CD4-positive, alpha-beta memory T cell (primary cell): ENCODE data around the gene GPRIN1. TPM values are rescaled to one million over a fixed set of nuclear protein-coding genes. Genes with fewer than 3 reads are reported as not detected.
A peak's percentile ranks its signal among the peaks of the same experiment; 100 is the strongest.

Source experiments
- CTCF ChIA-PET: fragments of 350-600 bp; sonication (Branson Sonifier 250); formaldehyde crosslinking; loops from one replicate; lab custom pipeline; 2021; ENCODE audit warnings: inconsistent platforms; ENCODE audit not compliant: partially characterized antibody; lab: Charles Lee
- POLR2A ChIA-PET: fragments of 350-600 bp; sonication (Branson Sonifier 250); formaldehyde crosslinking; loops from one replicate; lab custom pipeline; 2021; ENCODE audit not compliant: partially characterized antibody; lab: Charles Lee
- DNase-seq, 5 donors: peaks; one replicate each; pipeline versions ENCODE4 v3.0.0 to v3.0.0-alpha.2; 2020 to 2022; ENCODE audit warnings: mixed read lengths in 1 of 5
- H3K27ac ChIP-seq: one replicate; pipeline ENCODE4 v1.7.0; 2013; ENCODE audit warnings: low read depth, low read length
- H3K27me3 ChIP-seq: 2 replicates; pipeline ENCODE4 v1.7.0; 2013; ENCODE audit warnings: mild to moderate bottlenecking, low read length, moderate library complexity; ENCODE audit not compliant: insufficient read depth
- H3K36me3 ChIP-seq: 2 replicates; pipeline ENCODE4 v1.7.0; 2013; ENCODE audit warnings: mild to moderate bottlenecking, low read length, moderate library complexity; ENCODE audit not compliant: insufficient read depth
- H3K4me1 ChIP-seq: 2 replicates; pipeline ENCODE4 v1.7.0; 2013; ENCODE audit warnings: mild to moderate bottlenecking, low read length, moderate library complexity; ENCODE audit not compliant: insufficient read depth
- H3K4me3 ChIP-seq, 2 donors: one replicate each; pipeline ENCODE4 v1.7.0; 2013; ENCODE audit warnings: low read length in 2 of 2, mild to moderate bottlenecking in 1 of 2
- H3K9me3 ChIP-seq, 2 donors: one replicate each; pipeline ENCODE4 v1.7.0; 2013; ENCODE audit warnings: low read length in 2 of 2, control low read depth in 1 of 2; ENCODE audit not compliant: control insufficient read depth in 1 of 2
- H3K27ac Mint-ChIP-seq, 7 donors: one replicate each; pipeline ENCODE4 v1.8.0; 2020 to 2021; ENCODE audit warnings: mixed read lengths in 7 of 7, mild to moderate bottlenecking in 6 of 7, inconsistent platforms in 3 of 7, moderate library complexity in 3 of 7
- H3K27me3 Mint-ChIP-seq, 2 donors: one replicate each; pipeline ENCODE4 v1.8.0; 2020 to 2021; ENCODE audit warnings: mixed read lengths in 2 of 2
- H3K36me3 Mint-ChIP-seq, 2 donors: one replicate each; pipeline ENCODE4 v1.8.0; 2020 to 2021; ENCODE audit warnings: mixed read lengths in 2 of 2, inconsistent platforms in 1 of 2, mild to moderate bottlenecking in 1 of 2
- H3K4me1 Mint-ChIP-seq, 4 donors: one replicate each; pipeline ENCODE4 v1.8.0; 2020 to 2021; ENCODE audit warnings: mixed read lengths in 4 of 4, mild to moderate bottlenecking in 1 of 4
- H3K4me3 Mint-ChIP-seq, 8 donors: one replicate each; pipeline ENCODE4 v1.8.0; 2020 to 2021; ENCODE audit warnings: mixed read lengths in 8 of 8, mild to moderate bottlenecking in 7 of 8, moderate library complexity in 6 of 8, inconsistent platforms in 3 of 8
- H3K9me3 Mint-ChIP-seq, 8 donors: one replicate each; pipeline ENCODE4 v1.8.0; 2020 to 2021; ENCODE audit warnings: mixed read lengths in 8 of 8, mild to moderate bottlenecking in 5 of 8, inconsistent platforms in 3 of 8, moderate library complexity in 1 of 8
- intact Hi-C: fragments of 100-400 bp; cut with micrococcal nuclease; formaldehyde crosslinking; loops from one replicate; pipeline ENCODE4 v1.15.1; 2023
- polyA plus RNA-seq, 2 donors: library from polyadenylated mRNA; unstranded; fragments of 300-500 nt; fragmentation: Illumina TruSeq; gene quantifications; one replicate each; pipeline ENCODE4 v1.2.3, GENCODE V29; 2021
- total RNA-seq, 2 experiments: library from RNA; stranded (reverse); gene quantifications; one replicate each; pipeline ENCODE4 v1.2.3, GENCODE V29; 2021

GPRIN1 gene
- total and polyA plus RNA-seq, 4 experiments from 2014 or later = 0.37 to 0.44 (median 0.41) TPM; not detected in 1

- H3K9me3 ChIP-seq = no peaks in the 10 kb centered on the region
- Mint-ChIP-seq H3K4me1 (peaks cover 6 to 19% (median 13%) of the 10 kb centered on the region in 4 donors), H3K27ac (no peak overlapping the region), H3K4me3 (peak overlapping the region in 7 of 8 donors; percentile 65 to 87 (median 75)), H3K27me3 (peaks cover 34 to 49% of the 10 kb centered on the region in 2 donors), H3K9me3 (peaks cover 0 to 3% (median 0%) of the 10 kb centered on the region in 8 donors), H3K36me3 (no peaks in the 10 kb centered on the region)
- no peak overlapping the region for H3K27ac ChIP-seq
- peaks cover 23% of the 10 kb centered on the region for H3K4me1 ChIP-seq
- H3K4me3 ChIP-seq = no peak overlapping the region
- ChIA-PET CTCF (interaction anchor here (0.7 kb wide), 1 partner anchor 811 kb away, joined by 3 read pairs; no protein-coding TSS in a partner anchor), POLR2A (no interaction called here)
- peaks cover 35% of the 10 kb centered on the region for H3K27me3 ChIP-seq
- H3K36me3 ChIP-seq = no peaks in the 10 kb centered on the region
- intact Hi-C loops = no loop called here
- no peak for DNase-seq
These were observed 9.8 kb upstream of the GPRIN1 start for GRCh38 chr5:176619569-176620332.

GRCh38 chr5:176619203-176619568 lies 9.2 kb upstream of the GPRIN1 start:
- intact Hi-C loops = no loop called here
- peaks cover 0 to 3% (median 0%) of the 10 kb centered on the region in 8 donors for H3K9me3 Mint-ChIP-seq
- no peaks in the 10 kb centered on the region for H3K36me3 ChIP-seq
- ChIA-PET CTCF (no interaction called here), POLR2A (no interaction called here)
- H3K4me1 ChIP-seq = peaks cover 23% of the 10 kb centered on the region
- H3K36me3 Mint-ChIP-seq = no peaks in the 10 kb centered on the region
- H3K4me3 Mint-ChIP-seq = peak overlapping the region in 7 of 8 donors; percentile 32 to 75 (median 56)
- peaks cover 35% of the 10 kb centered on the region for H3K27me3 ChIP-seq
- no peak overlapping the region for H3K27ac Mint-ChIP-seq
- no peak overlapping the region for H3K4me3 ChIP-seq
- H3K4me1 Mint-ChIP-seq = peaks cover 6 to 19% (median 13%) of the 10 kb centered on the region in 4 donors
- no peak overlapping the region for H3K27ac ChIP-seq
- peak; percentile 63 to 77 (median 70) for DNase-seq
- H3K27me3 Mint-ChIP-seq = peaks cover 33 to 51% of the 10 kb centered on the region in 2 donors
- H3K9me3 ChIP-seq = no peaks in the 10 kb centered on the region

- H3K36me3 ChIP-seq = no peaks in the 10 kb centered on the region
- peaks cover 35% of the 10 kb centered on the region for H3K27me3 ChIP-seq
- H3K4me3 ChIP-seq = no peak overlapping the region
These were observed 8.8 kb upstream of the GPRIN1 start for GRCh38 chr5:176618783-176619182.

GRCh38 chr5:176616511-176616910 lies 6.6 kb upstream of the GPRIN1 start:
- Histone ChIP-seq H3K27ac (no peak overlapping the region), H3K27me3 (peaks cover 35% of the 10 kb centered on the region), H3K4me1 (peaks cover 23% of the 10 kb centered on the region), H3K9me3 (no peaks in the 10 kb centered on the region), H3K36me3 (no peaks in the 10 kb centered on the region), H3K4me3 (no peak overlapping the region)
- H3K27me3 Mint-ChIP-seq = peaks cover 39 to 63% of the 10 kb centered on the region in 2 donors
- DNase-seq = no peak
- peaks cover 6 to 24% (median 15%) of the 10 kb centered on the region in 4 donors for H3K4me1 Mint-ChIP-seq
- no peak overlapping the region for H3K27ac Mint-ChIP-seq
- intact Hi-C loops = no loop called here
- H3K36me3 Mint-ChIP-seq = no peaks in the 10 kb centered on the region
- no peak overlapping the region for H3K4me3 Mint-ChIP-seq
- ChIA-PET CTCF (interaction anchor here (1.7 kb wide), 1 partner anchor 44 kb away, joined by 3 read pairs; no protein-coding TSS in a partner anchor), POLR2A (no interaction called here)
- H3K9me3 Mint-ChIP-seq = peaks cover 0 to 3% (median 0%) of the 10 kb centered on the region in 8 donors

More at GRCh38 chr5:176618783-176619182, 8.8 kb upstream of the GPRIN1 start:
- ChIA-PET POLR2A (no interaction called here), CTCF (no interaction called here)
- Mint-ChIP-seq H3K4me1 (peaks cover 6 to 19% (median 13%) of the 10 kb centered on the region in 4 donors), H3K27ac (no peak overlapping the region), H3K9me3 (peaks cover 0 to 3% (median 0%) of the 10 kb centered on the region in 8 donors), H3K36me3 (no peaks in the 10 kb centered on the region), H3K27me3 (peaks cover 34 to 54% of the 10 kb centered on the region in 2 donors), H3K4me3 (peak overlapping the region in 7 of 8 donors; percentile 23 to 75 (median 56))
- Histone ChIP-seq H3K4me1 (peaks cover 23% of the 10 kb centered on the region), H3K9me3 (no peaks in the 10 kb centered on the region), H3K27ac (no peak overlapping the region)
- intact Hi-C loops = no loop called here
- DNase-seq = no peak

- peaks cover 19% of the 10 kb centered on the region for H3K27me3 ChIP-seq
- H3K36me3 ChIP-seq = no peaks in the 10 kb centered on the region
- H3K27ac ChIP-seq = no peak overlapping the region
- intact Hi-C loops = no loop called here
- Mint-ChIP-seq H3K9me3 (no peaks in the 10 kb centered on the region), H3K4me1 (peaks cover 4 to 19% (median 12%) of the 10 kb centered on the region in 4 donors), H3K27ac (no peak overlapping the region), H3K4me3 (no peak overlapping the region), H3K27me3 (peaks cover 33 to 55% of the 10 kb centered on the region in 2 donors), H3K36me3 (peaks cover 0 to 1% of the 10 kb centered on the region in 2 donors)
- peaks cover 18% of the 10 kb centered on the region for H3K4me1 ChIP-seq
- POLR2A ChIA-PET = no interaction called here
- H3K9me3 ChIP-seq = no peaks in the 10 kb centered on the region
- DNase-seq = no peak
- CTCF ChIA-PET = no interaction called here
- no peak overlapping the region for H3K4me3 ChIP-seq
These were observed 5.0 kb upstream of the GPRIN1 start for GRCh38 chr5:176614805-176615478.

DNA sequence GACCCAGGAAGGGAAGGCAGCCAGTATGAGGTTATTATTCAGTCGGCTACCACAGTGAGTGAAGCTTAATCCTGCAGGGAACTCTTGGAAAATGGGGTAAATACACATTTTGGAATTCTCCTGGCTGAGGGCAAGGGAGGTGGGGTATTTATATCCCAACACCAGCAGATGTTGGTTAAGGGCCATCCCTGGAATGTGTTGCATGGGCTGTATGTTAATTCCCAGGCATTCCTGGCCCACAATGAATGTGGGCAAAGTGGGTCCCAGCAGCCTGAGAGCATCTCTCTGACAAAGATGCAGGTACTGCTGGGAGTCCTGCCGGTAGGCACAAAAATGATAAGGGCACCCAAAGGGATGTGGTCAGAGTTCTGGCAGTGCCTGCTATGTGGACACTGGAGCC lies 2.9 kb upstream of the GPRIN1 start:
- no peaks in the 10 kb centered on the region for H3K36me3 ChIP-seq
- DNase-seq = no peak
- H3K9me3 ChIP-seq = no peaks in the 10 kb centered on the region
- CTCF ChIA-PET = no interaction called here
- H3K4me3 ChIP-seq = no peak overlapping the region
- Mint-ChIP-seq H3K4me3 (peak overlapping the region in 1 of 8 donors; percentile 61), H3K36me3 (peaks cover 0 to 5% of the 10 kb centered on the region in 2 donors), H3K9me3 (peaks cover 0 to 4% (median 0%) of the 10 kb centered on the region in 8 donors), H3K4me1 (peaks cover 7 to 20% (median 13%) of the 10 kb centered on the region in 4 donors), H3K27me3 (peaks cover 24 to 51% of the 10 kb centered on the region in 2 donors), H3K27ac (no peak overlapping the region)
- H3K27ac ChIP-seq = no peak overlapping the region
- POLR2A ChIA-PET = no interaction called here
- peaks cover 8% of the 10 kb centered on the region for H3K4me1 ChIP-seq
- intact Hi-C loops = no loop called here
- peaks cover 3% of the 10 kb centered on the region for H3K27me3 ChIP-seq

GRCh38 chr5:176612008-176612407 lies 2.1 kb upstream of the GPRIN1 start:
- CTCF ChIA-PET = interaction anchor here (0.6 kb wide), 1 partner anchor 39 kb away, joined by 3 read pairs; no protein-coding TSS in a partner anchor
- no peak overlapping the region for H3K27ac ChIP-seq
- no peaks in the 10 kb centered on the region for H3K9me3 ChIP-seq
- intact Hi-C loops = no loop called here
- POLR2A ChIA-PET = no interaction called here
- H3K27me3 ChIP-seq = no peaks in the 10 kb centered on the region
- Mint-ChIP-seq H3K4me3 (peak overlapping the region in 4 of 8 donors; percentile 5 to 37 (median 24)), H3K4me1 (peaks cover 7 to 20% (median 13%) of the 10 kb centered on the region in 4 donors), H3K36me3 (peaks cover 0 to 5% of the 10 kb centered on the region in 2 donors), H3K27me3 (peaks cover 20 to 46% of the 10 kb centered on the region in 2 donors), H3K27ac (no peak overlapping the region), H3K9me3 (peaks cover 0 to 4% (median 0%) of the 10 kb centered on the region in 8 donors)
- H3K4me3 ChIP-seq = no peak overlapping the region
- no peak for DNase-seq
- no peaks in the 10 kb centered on the region for H3K36me3 ChIP-seq
- H3K4me1 ChIP-seq = peaks cover 8% of the 10 kb centered on the region
